ENCODE measurements around the gene ZNF562.
A peak's percentile ranks its signal among the peaks of the same experiment; 100 is the strongest.
"Not testable (repeated sequence)": the region's sequence is repeated elsewhere in the genome, so short reads cannot be mapped to it uniquely, and the experiment has no call there.

ZNF562 gene

GRCh38 chr19:9674663-9675357, at the start of gene ZNF562:
Gene ZNF562 (minus strand): TSS chr19:9675100. CDS start chr19:9660744, 14,356 bp downstream.
- DNase-seq, result peak; percentile 98

DNA sequence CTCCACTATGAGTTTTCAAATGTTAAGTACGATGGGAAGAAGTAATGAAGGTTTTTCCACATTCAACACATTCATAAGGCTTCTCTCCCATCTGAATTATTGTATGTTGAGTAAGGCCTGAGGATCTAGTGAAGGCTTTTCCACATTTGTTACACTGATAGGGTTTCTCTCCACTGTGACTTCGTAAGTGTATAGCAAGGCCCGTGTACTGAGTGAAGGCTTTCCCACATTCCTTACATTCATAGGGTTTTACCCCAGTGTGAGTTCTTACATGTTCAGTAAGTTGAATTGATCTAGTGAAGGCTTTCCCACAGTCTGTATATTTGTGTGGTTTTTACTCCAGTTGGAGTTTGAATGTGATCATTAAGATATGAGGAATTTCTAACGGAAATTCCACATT, 49.3 kb upstream of the ZNF562 start:
- DNase-seq, result no peak

GRCh38 chr19:9721861-9722260, 47.0 kb upstream of the ZNF562 start:
- DNase-seq, result peak; percentile 72

DNA sequence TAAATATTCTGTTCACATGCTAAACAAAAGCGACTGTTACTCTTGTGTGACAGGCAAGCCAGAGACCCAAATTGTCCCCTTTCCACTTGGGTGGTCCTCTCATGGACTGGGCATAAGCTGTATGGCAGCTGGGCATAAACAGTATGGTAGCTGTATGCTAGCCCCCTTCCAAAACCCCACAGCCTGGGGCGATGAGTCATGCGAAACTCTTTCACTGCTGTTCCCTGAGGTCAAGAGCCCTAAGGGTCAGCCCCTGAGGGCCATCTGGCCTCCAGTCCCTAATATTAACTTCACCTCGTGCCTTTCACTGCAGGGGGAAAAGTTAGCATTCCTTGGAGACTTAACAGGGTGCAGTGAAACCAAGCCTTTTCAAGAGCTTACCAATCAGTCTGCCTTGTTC, 45.6 kb upstream of the ZNF562 start:
- peak; percentile 38 for DNase-seq

- DNase-seq, result no peak
These were observed 36.9 kb upstream of the ZNF562 start for GRCh38 chr19:9711815-9712214.

DNA sequence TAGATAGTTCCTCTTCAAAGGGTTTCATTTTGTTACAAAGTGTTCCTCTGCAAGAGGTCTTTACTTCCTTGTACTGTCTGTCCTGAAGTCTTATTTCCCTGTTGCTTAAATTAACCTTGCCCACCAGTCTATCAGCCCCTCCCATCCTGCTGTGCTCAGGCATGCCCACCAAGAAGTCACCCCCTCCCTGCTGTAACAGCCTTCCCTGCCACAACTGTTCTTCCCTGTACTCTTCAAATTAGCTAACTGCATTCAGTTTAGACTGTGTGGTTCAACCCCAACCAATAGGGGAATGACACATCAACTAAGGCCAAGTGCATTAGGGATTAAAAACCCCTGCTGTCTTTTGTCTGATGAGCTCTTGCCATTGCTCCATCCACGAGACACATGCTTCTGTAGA, 34.4 kb upstream of the ZNF562 start:
- no peak for DNase-seq

DNA sequence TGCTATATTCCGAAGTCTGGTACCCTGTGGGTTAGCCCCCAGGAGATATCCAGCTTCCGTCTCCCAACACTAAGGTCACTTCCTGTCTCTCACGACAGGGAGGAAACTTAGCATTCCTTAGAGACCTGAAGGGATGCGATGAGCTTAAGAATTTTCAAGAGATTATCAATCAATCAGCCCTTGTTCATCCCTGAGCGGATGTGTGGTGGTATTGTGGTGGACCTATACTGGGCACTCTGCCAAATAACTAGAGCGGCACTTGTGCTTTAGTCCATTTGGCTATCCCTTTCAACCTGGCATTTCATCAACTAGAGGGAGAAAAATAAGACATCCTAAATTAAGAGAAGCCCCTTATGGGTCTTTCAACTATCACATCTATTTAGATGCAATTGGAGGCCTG, 30.9 kb upstream of the ZNF562 start:
- DNase-seq, result no peak

DNA sequence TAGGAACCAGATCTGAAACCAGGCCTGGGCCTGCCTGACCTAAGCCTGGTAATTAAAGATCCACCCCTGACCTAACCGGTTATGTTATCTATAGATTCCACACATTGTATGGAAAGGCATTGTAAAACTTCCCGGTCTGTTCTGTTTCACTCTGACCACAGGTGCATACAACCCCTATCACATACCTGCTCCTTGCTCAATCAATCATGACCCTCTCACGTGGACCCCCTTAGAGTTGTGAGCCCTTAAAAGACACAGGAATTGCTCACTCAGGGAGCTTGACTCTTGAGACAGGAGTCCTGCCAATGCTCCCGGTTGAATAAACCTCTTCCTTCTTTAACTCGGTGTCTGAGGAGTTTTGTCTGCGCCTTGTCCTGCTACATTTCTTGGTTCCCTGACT, 27.3 kb upstream of the ZNF562 start:
- DNase-seq, result no peak

DNA sequence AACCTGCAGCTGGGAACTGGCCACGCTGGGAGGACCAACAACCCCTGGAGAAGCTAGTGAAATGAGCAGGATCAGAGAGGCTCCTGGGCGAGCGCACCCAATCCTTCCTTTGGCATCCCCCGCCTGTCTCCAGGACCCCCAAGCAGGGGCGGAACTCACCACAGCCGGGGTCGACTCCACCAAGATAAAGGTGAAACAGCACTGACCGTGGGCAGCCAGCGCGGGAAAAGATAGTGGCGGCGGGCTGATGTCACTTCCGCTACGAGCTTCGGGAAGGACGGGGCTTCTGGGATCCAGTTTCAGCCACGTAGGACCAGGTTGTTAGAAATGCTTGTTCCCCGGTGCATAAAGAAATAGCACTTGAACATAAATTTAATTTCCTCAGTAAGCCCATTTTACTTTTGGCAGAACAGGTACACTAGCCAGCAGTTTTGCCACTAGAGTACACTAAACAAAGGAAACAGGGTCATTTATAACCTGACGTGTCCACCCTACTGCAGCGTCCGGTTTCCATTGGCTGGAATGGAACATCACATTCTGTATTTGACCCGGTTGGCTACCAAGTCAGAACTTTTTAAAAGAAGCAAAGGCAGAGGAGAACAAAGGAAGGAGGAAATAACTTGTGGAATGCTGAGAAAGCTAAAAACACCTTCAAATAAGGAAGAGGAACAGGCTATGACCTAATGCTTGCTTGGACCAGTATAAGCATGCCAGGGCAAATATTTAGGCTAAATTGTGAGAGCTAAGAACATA, 25.5 kb upstream of the ZNF562 start:
- no peak for DNase-seq

GRCh38 chr19:9690301-9690700, 15.4 kb upstream of the ZNF562 start:
- DNase-seq, result not testable (repeated sequence)

DNA sequence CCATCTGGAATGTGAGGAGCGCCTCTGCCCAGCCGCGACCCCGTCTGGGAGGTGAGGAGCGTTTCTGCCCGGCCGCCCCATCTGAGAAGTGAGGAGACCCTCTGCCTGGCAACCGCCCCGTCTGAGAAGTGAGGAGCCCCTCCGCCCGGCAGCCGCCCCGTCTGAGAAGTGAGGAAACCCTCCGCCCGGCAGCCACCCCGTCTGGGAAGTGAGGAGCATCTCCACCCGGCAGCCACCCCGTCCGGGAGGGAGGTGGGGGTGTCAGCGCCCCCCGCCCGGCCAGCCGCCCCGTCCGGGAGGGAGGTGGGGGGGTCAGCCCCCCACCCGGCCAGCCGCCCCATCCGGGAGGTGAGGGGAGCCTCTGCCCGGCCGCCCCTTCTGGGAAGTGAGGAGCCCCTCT, 5.1 kb upstream of the ZNF562 start:
- not testable (repeated sequence) for DNase-seq

DNA sequence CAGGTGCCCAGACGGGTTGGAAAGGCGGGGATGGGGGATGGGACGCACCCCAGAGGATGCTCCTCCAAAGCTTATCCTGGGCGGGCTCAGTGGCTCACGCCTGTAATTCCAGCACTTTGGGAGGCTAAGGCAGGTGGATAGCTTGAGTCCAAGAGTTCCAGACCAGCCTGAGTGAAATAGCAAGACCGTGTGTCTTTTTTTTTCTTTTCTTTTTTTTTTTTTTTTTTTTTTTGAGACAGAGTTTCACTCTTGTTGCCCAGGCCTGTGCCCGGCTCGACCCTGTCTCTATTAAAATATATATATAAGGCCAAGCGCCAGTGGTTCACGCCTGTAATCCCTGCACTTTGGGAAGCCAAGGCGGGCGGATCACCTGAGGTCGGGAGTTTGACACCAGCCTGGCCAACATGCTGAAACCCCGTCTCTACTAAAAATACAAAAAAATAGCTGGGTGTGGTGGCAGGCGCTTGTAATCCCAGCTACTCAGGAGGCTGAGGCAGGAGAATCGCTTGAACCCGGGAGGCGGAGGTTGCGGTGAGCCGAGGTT, 530 bp upstream of the ZNF562 start:
- not testable (repeated sequence) for DNase-seq

GRCh38 chr19:9673912-9674662, 813 bp downstream of the ZNF562 start:
- peak; percentile 10 for DNase-seq

DNA sequence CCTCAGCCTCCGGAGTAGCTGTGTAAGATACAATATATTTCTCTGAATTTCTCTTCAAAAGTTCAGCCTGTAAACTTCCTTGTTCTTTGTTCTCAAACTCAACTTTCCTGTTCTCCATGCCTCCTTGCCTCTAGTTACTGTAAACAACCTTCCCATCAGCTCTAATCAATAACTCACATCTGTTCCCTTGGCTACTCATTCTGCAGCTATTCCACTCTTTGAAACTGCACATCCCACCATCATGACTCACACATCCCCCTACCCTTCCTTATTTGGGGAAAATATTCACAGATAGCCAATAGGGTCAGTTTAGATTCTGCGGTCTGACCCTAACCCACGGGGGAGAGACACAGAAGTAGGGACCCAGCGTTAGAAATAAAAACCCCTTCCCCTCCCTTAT, 2.0 kb downstream of the ZNF562 start:
- DNase-seq, result no peak

DNA sequence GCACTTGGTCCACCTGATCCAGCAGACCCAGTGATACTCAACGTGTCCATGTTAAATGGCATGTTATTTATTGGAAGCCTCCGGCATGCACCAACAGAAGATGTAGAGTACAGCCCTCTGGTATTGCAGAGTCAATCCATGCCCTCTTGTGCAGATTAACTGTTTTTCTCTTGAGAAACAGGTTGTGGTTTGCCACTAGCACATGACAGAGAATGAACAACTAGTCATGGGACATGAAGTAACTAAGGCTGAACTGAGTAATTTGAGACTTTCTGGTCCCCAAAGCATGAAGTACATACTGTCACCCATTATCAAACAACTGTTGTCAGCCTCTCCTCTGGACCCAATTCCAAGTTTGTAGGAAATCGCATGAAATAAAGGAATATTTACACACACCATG, 3.2 kb downstream of the ZNF562 start:
- DNase-seq, result no peak

DNA sequence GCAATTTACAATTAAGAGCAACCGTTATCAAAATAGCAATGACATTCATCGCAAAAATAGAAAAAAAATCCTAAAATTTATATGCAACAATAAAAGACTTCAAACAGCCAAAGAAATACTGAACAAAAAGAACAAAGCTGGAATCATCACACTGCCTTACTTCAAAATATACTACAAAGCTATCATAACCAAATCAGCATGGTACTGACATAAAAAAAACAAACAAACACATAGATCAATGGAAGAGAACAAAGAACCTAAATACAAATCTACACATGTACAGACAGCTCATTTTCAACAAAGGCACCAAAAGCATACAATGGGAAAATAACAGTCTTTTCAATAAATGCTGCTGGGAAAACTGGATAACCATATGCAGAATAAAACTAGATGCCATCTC, 6.4 kb downstream of the ZNF562 start:
- no peak for DNase-seq

- DNase-seq, result no peak
These were observed 7.0 kb downstream of the ZNF562 start for GRCh38 chr19:9667898-9668297.

GRCh38 chr19:9658769-9659168, 16.1 kb downstream of the ZNF562 start:
- no peak for DNase-seq

- DNase-seq, result not testable (repeated sequence)
These were observed 21.8 kb downstream of the ZNF562 start for GRCh38 chr19:9653066-9653555.

- not testable (repeated sequence) for DNase-seq
These were observed 23.4 kb downstream of the ZNF562 start for GRCh38 chr19:9651464-9651863.

DNA sequence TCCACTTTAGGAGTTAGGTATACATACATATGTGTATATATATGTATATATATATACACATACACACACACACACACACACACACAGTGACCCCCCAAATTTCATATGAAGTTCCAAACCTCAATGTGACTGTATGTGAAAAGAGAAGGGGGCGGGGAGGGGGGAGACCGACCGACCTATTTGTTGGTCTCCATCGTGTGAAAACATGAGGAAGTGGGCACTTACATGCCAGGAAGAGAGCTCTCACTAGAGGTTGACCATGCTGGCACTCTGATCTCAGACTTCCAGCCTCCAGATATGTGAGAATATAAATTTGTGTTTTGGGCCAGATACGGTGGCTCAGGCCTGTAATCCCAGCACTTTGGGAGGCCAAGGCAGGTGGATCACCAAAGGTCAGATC, 24.6 kb downstream of the ZNF562 start:
- no peak for DNase-seq

DNA sequence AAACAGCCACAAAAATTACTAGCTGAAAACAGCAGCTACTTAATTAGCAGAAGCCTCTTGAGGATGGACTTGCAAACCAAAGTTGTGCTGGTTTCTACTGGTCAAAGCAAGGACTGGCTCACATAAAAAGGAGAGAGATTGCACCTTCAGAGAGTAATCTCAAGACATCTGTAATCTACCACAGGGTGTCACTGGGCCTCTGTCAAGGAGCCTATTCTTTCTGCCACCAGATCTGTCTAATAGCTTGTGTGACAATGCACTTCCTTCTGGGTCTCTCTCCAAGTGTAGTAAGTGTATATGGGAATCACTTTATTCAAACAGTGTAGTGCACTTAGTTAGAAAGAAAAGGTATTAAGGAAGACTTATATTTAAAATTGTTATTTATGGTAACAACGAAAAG, 29.4 kb downstream of the ZNF562 start:
- DNase-seq, result no peak

GRCh38 chr19:9644472-9644871, 30.4 kb downstream of the ZNF562 start:
- peak; percentile 12 for DNase-seq
